ENCODE results near the gene MYPN. TPM values are rescaled to one million over a fixed set of nuclear protein-coding genes. Genes with fewer than 3 reads are reported as not detected.

Gene MYPN
- total RNA-seq, 2 donors from 2014 or later = 0.07 to 0.27 TPM

GRCh38 chr10:68166871-68167585 lies 57.7 kb downstream of the MYPN start:
- no peak for DNase-seq

GRCh38 chr10:68167586-68168189 lies 58.4 kb downstream of the MYPN start:
- DNase-seq = no peak
- intact Hi-C loops (cut with DNase I) = no loop called here
- Histone ChIP-seq H3K4me1 (no peaks in the 10 kb centered on the region), H3K27ac (no peak overlapping the region), H3K4me3 (no peak overlapping the region), H3K9ac (ENCODE audit: low read depth in 2 of 2, low read length in 2 of 2) (no peak overlapping the region), H3K36me3 (no peaks in the 10 kb centered on the region), H3K27me3 (no peaks in the 10 kb centered on the region), H3K9me3 (no peaks in the 10 kb centered on the region)
- TF ChIP-seq CTCF (IDR thresholded peaks at IDR 0.05) = no peak

More at GRCh38 chr10:68166871-68167585, 57.7 kb downstream of the MYPN start:
- no peaks in the 10 kb centered on the region for H3K4me1 ChIP-seq
- no peaks in the 10 kb centered on the region for H3K27me3 ChIP-seq
- no peaks in the 10 kb centered on the region for H3K9me3 ChIP-seq
- H3K36me3 ChIP-seq = no peaks in the 10 kb centered on the region
- intact Hi-C loops (cut with DNase I) = no loop called here
- no peak for TF ChIP-seq CTCF (IDR thresholded peaks at IDR 0.05)
- H3K4me3 ChIP-seq = no peak overlapping the region
- H3K27ac ChIP-seq = no peak overlapping the region
- H3K9ac ChIP-seq (ENCODE audit: low read depth in 2 of 2, low read length in 2 of 2) = no peak overlapping the region

- no peak overlapping the region for H3K9ac ChIP-seq (ENCODE audit: low read depth in 2 of 2, low read length in 2 of 2)
- DNase-seq = no peak
- H3K4me1 ChIP-seq = no peaks in the 10 kb centered on the region
Observed at GRCh38 chr10:68171539-68172080, 62.3 kb downstream of the MYPN start.

GRCh38 chr10:68172324-68172723 lies 63.0 kb downstream of the MYPN start:
- Histone ChIP-seq H3K27me3 (no peaks in the 10 kb centered on the region), H3K4me3 (no peak overlapping the region), H3K27ac (no peak overlapping the region), H3K4me1 (no peaks in the 10 kb centered on the region), H3K9ac (ENCODE audit: low read depth in 2 of 2, low read length in 2 of 2) (no peak overlapping the region), H3K9me3 (no peaks in the 10 kb centered on the region), H3K36me3 (no peaks in the 10 kb centered on the region)
- intact Hi-C loops (cut with DNase I) = no loop called here
- TF ChIP-seq CTCF (IDR thresholded peaks at IDR 0.05) = no peak
- DNase-seq = no peak

More at GRCh38 chr10:68171539-68172080, 62.3 kb downstream of the MYPN start:
- H3K4me3 ChIP-seq = no peak overlapping the region
- H3K9me3 ChIP-seq = no peaks in the 10 kb centered on the region
- no peak overlapping the region for H3K27ac ChIP-seq
- H3K36me3 ChIP-seq = no peaks in the 10 kb centered on the region
- intact Hi-C loops (cut with DNase I) = no loop called here
- no peak for TF ChIP-seq CTCF (IDR thresholded peaks at IDR 0.05)
- H3K27me3 ChIP-seq = no peaks in the 10 kb centered on the region

- intact Hi-C loops (cut with DNase I) = no loop called here
- Histone ChIP-seq H3K9me3 (no peaks in the 10 kb centered on the region), H3K4me1 (no peaks in the 10 kb centered on the region), H3K27me3 (no peaks in the 10 kb centered on the region), H3K4me3 (no peak overlapping the region), H3K36me3 (no peaks in the 10 kb centered on the region), H3K27ac (no peak overlapping the region), H3K9ac (ENCODE audit: low read depth in 2 of 2, low read length in 2 of 2) (no peak overlapping the region)
- no peak for TF ChIP-seq CTCF (IDR thresholded peaks at IDR 0.05)
- DNase-seq = no peak
Observed at GRCh38 chr10:68175949-68176348, 66.7 kb downstream of the MYPN start.

All from colonic mucosa (tissue), 4 donors.